Measurements from ENCODE around the gene PRKCE. TPM values are rescaled to one million over a fixed set of nuclear protein-coding genes. Genes with fewer than 3 reads are reported as not detected.

Gene PRKCE
- total and polyA plus RNA-seq, 2 donors (not counting 3 experiments of a cell fraction or from before 2014, with no cell fraction given): 27.9 to 33.9 TPM

- FAIRE-seq: no peak
- ChIA-PET CTCF (interaction anchor here (0.9 to 1.4 kb wide), 4 partner anchors 12 to 92 kb away, joined by 3 to 4 read pairs (median 4); no protein-coding TSS in a partner anchor), POLR2A (no interaction called here)
Observed at GRCh38 chr2:46202453-46202852, 551.0 kb downstream of the PRKCE start.

More at GRCh38 chr2:46202453-46202852, 551.0 kb downstream of the PRKCE start:
- no peaks in the 10 kb centered on the region for H3K36me3 ChIP-seq (ENCODE audit: control insufficient read depth in 2 of 2, extremely low read depth in 1 of 2, insufficient read depth in 2 of 2, low read length in 2 of 2)
- H3K4me1 ChIP-seq (ENCODE audit: control insufficient read depth, extremely low read depth, insufficient read depth, low read length): peaks cover 23% of the 10 kb centered on the region
- H3K4me2 ChIP-seq (ENCODE audit: insufficient read depth, low read length): no peak overlapping the region
- TF ChIP-seq POLR2AphosphoS5 (IDR thresholded peaks at IDR 0.05; ENCODE audit: insufficient read depth, low read depth, low read length) (no peak), POLR2A (IDR thresholded peaks at IDR 0.05; ENCODE audit: low read depth, low read length) (no peak), MYC (IDR thresholded peaks at IDR 0.05; ENCODE audit: low read depth, low read length) (no peak), EZH2 (IDR thresholded peaks at IDR 0.05; ENCODE audit: borderline replicate concordance, low read depth, low read length, severe bottlenecking) (no peak), JUN (IDR thresholded peaks at IDR 0.05; ENCODE audit: borderline replicate concordance, insufficient read depth, insufficient read length, low read depth) (no peak), FOS (IDR thresholded peaks at IDR 0.05; ENCODE audit: borderline replicate concordance, insufficient read depth, low read length) (no peak)
- TF ChIP-seq, protein P1, sequence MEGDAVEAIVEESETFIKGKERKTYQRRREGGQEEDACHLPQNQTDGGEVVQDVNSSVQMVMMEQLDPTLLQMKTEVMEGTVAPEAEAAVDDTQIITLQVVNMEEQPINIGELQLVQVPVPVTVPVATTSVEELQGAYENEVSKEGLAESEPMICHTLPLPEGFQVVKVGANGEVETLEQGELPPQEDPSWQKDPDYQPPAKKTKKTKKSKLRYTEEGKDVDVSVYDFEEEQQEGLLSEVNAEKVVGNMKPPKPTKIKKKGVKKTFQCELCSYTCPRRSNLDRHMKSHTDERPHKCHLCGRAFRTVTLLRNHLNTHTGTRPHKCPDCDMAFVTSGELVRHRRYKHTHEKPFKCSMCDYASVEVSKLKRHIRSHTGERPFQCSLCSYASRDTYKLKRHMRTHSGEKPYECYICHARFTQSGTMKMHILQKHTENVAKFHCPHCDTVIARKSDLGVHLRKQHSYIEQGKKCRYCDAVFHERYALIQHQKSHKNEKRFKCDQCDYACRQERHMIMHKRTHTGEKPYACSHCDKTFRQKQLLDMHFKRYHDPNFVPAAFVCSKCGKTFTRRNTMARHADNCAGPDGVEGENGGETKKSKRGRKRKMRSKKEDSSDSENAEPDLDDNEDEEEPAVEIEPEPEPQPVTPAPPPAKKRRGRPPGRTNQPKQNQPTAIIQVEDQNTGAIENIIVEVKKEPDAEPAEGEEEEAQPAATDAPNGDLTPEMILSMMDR (IDR thresholded peaks at IDR 0.05; ENCODE audit: extremely low read depth in 1 of 2, insufficient read depth in 1 of 2, low read depth in 1 of 2, low read length in 2 of 2): no peak
- TF ChIP-seq, protein P2, sequence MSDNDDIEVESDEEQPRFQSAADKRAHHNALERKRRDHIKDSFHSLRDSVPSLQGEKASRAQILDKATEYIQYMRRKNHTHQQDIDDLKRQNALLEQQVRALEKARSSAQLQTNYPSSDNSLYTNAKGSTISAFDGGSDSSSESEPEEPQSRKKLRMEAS (IDR thresholded peaks at IDR 0.05; ENCODE audit: insufficient read depth, insufficient read length): no peak
- no peak overlapping the region for H3K27ac ChIP-seq (ENCODE audit: insufficient read depth, low read depth, low read length)
- H3K27me3 ChIP-seq (ENCODE audit: control insufficient read depth in 2 of 2, insufficient read depth in 2 of 2, low read length in 2 of 2): no peaks in the 10 kb centered on the region
- no peak for DNase-seq (ENCODE audit: low read depth, low spot score)
- H2AFZ ChIP-seq (ENCODE audit: low read depth, low read length): no peak overlapping the region
- no peak overlapping the region for H3K4me3 ChIP-seq (replicated peaks in 1 of 3; ENCODE audit: insufficient read depth in 1 of 3, low read depth in 1 of 3, low read length in 3 of 3)
- no peaks in the 10 kb centered on the region for H3K9me1 ChIP-seq (replicated peaks; ENCODE audit: control insufficient read depth, extremely low read depth, insufficient read depth, low read length)
- no peaks in the 10 kb centered on the region for H4K20me1 ChIP-seq (replicated peaks; ENCODE audit: control insufficient read depth, extremely low read depth, insufficient read depth, low read length)
- no peak overlapping the region for H3K9ac ChIP-seq (replicated peaks; ENCODE audit: extremely low read depth, insufficient read depth, low read length)
- intact Hi-C loops (cut with micrococcal nuclease) (no loop called here), dilution Hi-C loops (cut with MboI; ENCODE audit: extremely low pct_ligation_motif_present, low sequenced_read_pairs) (no loop called here)
- no peaks in the 10 kb centered on the region for H3K9me3 ChIP-seq (replicated peaks; ENCODE audit: control insufficient read depth, insufficient read depth, low read length)
- no peaks in the 10 kb centered on the region for H3K79me2 ChIP-seq (ENCODE audit: control insufficient read depth, insufficient read depth, low read length)
- BruUV-seq (replicated peaks): no TSS peak
